ENCODE data around the gene CPT1C. TPM values are rescaled to one million over a fixed set of nuclear protein-coding genes. Genes with fewer than 3 reads are reported as not detected.
"Not testable (repeated sequence)": the region's sequence is repeated elsewhere in the genome, so short reads cannot be mapped to it uniquely, and the experiment has no call there.

Gene CPT1C
- total RNA-seq, 1 experiment from 2014 or later = not detected

- DNase-seq (ENCODE audit: unreplicated experiment) = no peak
- POLR2A ChIA-PET = interaction anchor here (0.6 kb wide), 1 partner anchor 53 kb away, joined by 3 read pairs; no protein-coding TSS in a partner anchor
- H3K4me1 Mint-ChIP-seq (ENCODE audit: insufficient read depth, unreplicated experiment) = no peaks in the 10 kb centered on the region
- H3K4me3 Mint-ChIP-seq (ENCODE audit: unreplicated experiment) = no peak overlapping the region
- no peaks in the 10 kb centered on the region for H3K27me3 Mint-ChIP-seq (ENCODE audit: insufficient read depth, unreplicated experiment)
- CTCF ChIA-PET = interaction anchor here (0.6 kb wide), 1 partner anchor 1085 kb away, joined by 3 read pairs; no protein-coding TSS in a partner anchor
- intact Hi-C loops (cut with micrococcal nuclease) = no loop called here
- TF ChIP-seq CTCF (IDR thresholded peaks at IDR 0.05; ENCODE audit: unreplicated experiment) = no peak
- no peaks in the 10 kb centered on the region for H3K36me3 Mint-ChIP-seq (ENCODE audit: insufficient read depth, unreplicated experiment)
- no TSS peak for BruUV-seq (replicated peaks)
- peaks cover 15% of the 10 kb centered on the region for H3K9me3 Mint-ChIP-seq (ENCODE audit: unreplicated experiment)
- H3K27ac Mint-ChIP-seq (ENCODE audit: low read depth, unreplicated experiment) = no peak overlapping the region
Measured at GRCh38 chr19:49713236-49713845, 22.4 kb downstream of the CPT1C start.

GRCh38 chr19:49716154-49716553 lies 25.2 kb downstream of the CPT1C start:
- CTCF ChIA-PET = interaction anchor here (0.5 to 0.7 kb wide), 3 partner anchors 92 to 1274 kb away, joined by 3 read pairs; no protein-coding TSS in a partner anchor
- Mint-ChIP-seq H3K27me3 (ENCODE audit: insufficient read depth, unreplicated experiment) (no peaks in the 10 kb centered on the region), H3K9me3 (ENCODE audit: unreplicated experiment) (peaks cover 8% of the 10 kb centered on the region), H3K4me3 (ENCODE audit: unreplicated experiment) (no peak overlapping the region), H3K27ac (ENCODE audit: low read depth, unreplicated experiment) (no peak overlapping the region), H3K36me3 (ENCODE audit: insufficient read depth, unreplicated experiment) (no peaks in the 10 kb centered on the region), H3K4me1 (ENCODE audit: insufficient read depth, unreplicated experiment) (no peaks in the 10 kb centered on the region)
- no peak for TF ChIP-seq CTCF (IDR thresholded peaks at IDR 0.05; ENCODE audit: unreplicated experiment)
- BruUV-seq (replicated peaks) = no TSS peak
- POLR2A ChIA-PET = no interaction called here
- no peak for DNase-seq (ENCODE audit: unreplicated experiment)
- intact Hi-C loops (cut with micrococcal nuclease) = no loop called here

- Mint-ChIP-seq H3K27ac (ENCODE audit: low read depth, unreplicated experiment) (no peak overlapping the region), H3K27me3 (ENCODE audit: insufficient read depth, unreplicated experiment) (no peaks in the 10 kb centered on the region), H3K9me3 (ENCODE audit: unreplicated experiment) (peaks cover 8% of the 10 kb centered on the region), H3K4me3 (ENCODE audit: unreplicated experiment) (no peak overlapping the region), H3K4me1 (ENCODE audit: insufficient read depth, unreplicated experiment) (no peaks in the 10 kb centered on the region), H3K36me3 (ENCODE audit: insufficient read depth, unreplicated experiment) (no peaks in the 10 kb centered on the region)
- ChIA-PET CTCF (interaction anchor here (0.9 kb wide), 1 partner anchor 148 kb away, joined by 4 read pairs; no protein-coding TSS in a partner anchor), POLR2A (interaction anchor here (1.5 kb wide), 1 partner anchor 47 kb away, joined by 7 read pairs; no protein-coding TSS in a partner anchor)
- BruUV-seq (replicated peaks) = no TSS peak
- no peak for TF ChIP-seq CTCF (IDR thresholded peaks at IDR 0.05; ENCODE audit: unreplicated experiment)
- no peak for DNase-seq (ENCODE audit: unreplicated experiment)
- intact Hi-C loops (cut with micrococcal nuclease) = no loop called here
Measured at GRCh38 chr19:49718511-49718910, 27.6 kb downstream of the CPT1C start.

- Mint-ChIP-seq H3K27ac (ENCODE audit: low read depth, unreplicated experiment) (no peak overlapping the region), H3K4me3 (ENCODE audit: unreplicated experiment) (no peak overlapping the region), H3K36me3 (ENCODE audit: insufficient read depth, unreplicated experiment) (no peaks in the 10 kb centered on the region), H3K4me1 (ENCODE audit: insufficient read depth, unreplicated experiment) (no peaks in the 10 kb centered on the region), H3K9me3 (ENCODE audit: unreplicated experiment) (peaks cover 8% of the 10 kb centered on the region), H3K27me3 (ENCODE audit: insufficient read depth, unreplicated experiment) (no peaks in the 10 kb centered on the region)
- POLR2A ChIA-PET = interaction anchor here (1.5 kb wide), 1 partner anchor 47 kb away, joined by 7 read pairs; no protein-coding TSS in a partner anchor
- no peak for DNase-seq (ENCODE audit: unreplicated experiment)
- no TSS peak for BruUV-seq (replicated peaks)
- TF ChIP-seq CTCF (IDR thresholded peaks at IDR 0.05; ENCODE audit: unreplicated experiment) = no peak
- CTCF ChIA-PET = no interaction called here
- intact Hi-C loops (cut with micrococcal nuclease) = no loop called here
Measured at GRCh38 chr19:49718991-49719390, 28.1 kb downstream of the CPT1C start.

- H3K4me1 Mint-ChIP-seq (ENCODE audit: insufficient read depth, unreplicated experiment); H3K36me3 Mint-ChIP-seq (ENCODE audit: insufficient read depth, unreplicated experiment); DNase-seq (ENCODE audit: unreplicated experiment); H3K27ac Mint-ChIP-seq (ENCODE audit: low read depth, unreplicated experiment); intact Hi-C loops (cut with micrococcal nuclease); BruUV-seq (replicated peaks); H3K9me3 Mint-ChIP-seq (ENCODE audit: unreplicated experiment); H3K4me3 Mint-ChIP-seq (ENCODE audit: unreplicated experiment); H3K27me3 Mint-ChIP-seq (ENCODE audit: insufficient read depth, unreplicated experiment); POLR2A ChIA-PET: not testable (repeated sequence)
- CTCF ChIA-PET = interaction anchor here (1.0 kb wide), 1 partner anchor 10 kb away, joined by 4 read pairs; no protein-coding TSS in a partner anchor
Measured at GRCh38 chr19:49719420-49719819, 28.5 kb downstream of the CPT1C start.

Data from MCF 10A (cell line).